Measurements from ENCODE around the gene CRY2. TPM values are rescaled to one million over a fixed set of nuclear protein-coding genes. Genes with fewer than 3 reads are reported as not detected.

CRY2 gene
- total RNA-seq, 4 donors from 2014 or later, result 5.6 to 21.0 (median 13.4) TPM

GRCh38 chr11:45879803-45880686, 32.8 kb downstream of the CRY2 start:
- WGBS, 2 donors, result 71 to 74% methylated on average over 6 to 7 of the region's 7 CpGs
- Histone ChIP-seq H3K27ac (no peak overlapping the region), H3K9me3 (no peaks in the 10 kb centered on the region), H3K36me3 (peaks cover 0 to 77% (median 28%) of the 10 kb centered on the region in 3 donors), H3K4me3 (no peak overlapping the region), H3K4me1 (peaks cover 0 to 2% (median 0%) of the 10 kb centered on the region in 3 donors), H3K27me3 (no peaks in the 10 kb centered on the region)
- DNase-seq, result no peak
- intact Hi-C loops (cut with DNase I), result no loop called here
- TF ChIP-seq POLR2A (IDR thresholded peaks at IDR 0.05) (no peak), CTCF (IDR thresholded peaks at IDR 0.05) (no peak)

GRCh38 chr11:45880772-45881570, 33.7 kb downstream of the CRY2 start:
- peaks cover 0 to 68% (median 20%) of the 10 kb centered on the region in 3 donors for H3K36me3 ChIP-seq
- H3K27ac ChIP-seq, result no peak overlapping the region
- no peak for DNase-seq
- H3K4me1 ChIP-seq, result peaks cover 3 to 9% (median 5%) of the 10 kb centered on the region in 3 donors
- peaks cover 0 to 5% (median 0%) of the 10 kb centered on the region in 4 donors for H3K27me3 ChIP-seq
- intact Hi-C loops (cut with DNase I), result no loop called here
- 91 to 100% methylated on average over 1 to 8 of the region's 15 CpGs for WGBS, 2 donors
- H3K4me3 ChIP-seq, result no peak overlapping the region
- TF ChIP-seq CTCF (IDR thresholded peaks at IDR 0.05) (no peak), POLR2A (IDR thresholded peaks at IDR 0.05) (no peak)
- H3K9me3 ChIP-seq, result no peaks in the 10 kb centered on the region

- Histone ChIP-seq H3K27ac (no peak overlapping the region), H3K36me3 (peaks cover 0 to 59% (median 20%) of the 10 kb centered on the region in 3 donors), H3K4me1 (peaks cover 6 to 13% (median 9%) of the 10 kb centered on the region in 3 donors), H3K27me3 (peaks cover 0 to 8% (median 0%) of the 10 kb centered on the region in 4 donors), H3K9me3 (no peaks in the 10 kb centered on the region), H3K4me3 (no peak overlapping the region)
- intact Hi-C loops (cut with DNase I), result no loop called here
- no peak for DNase-seq
- TF ChIP-seq CTCF (IDR thresholded peaks at IDR 0.05), result no peak
- WGBS, 2 donors, result 78% methylated on average over 6 of the region's 6 CpGs; no CpG with 5 or more reads in 1 of the 2 donors
Measured at GRCh38 chr11:45881708-45882368, 34.6 kb downstream of the CRY2 start.

- WGBS, 2 donors, result 82 to 88% methylated on average over 8 to 10 of the region's 10 CpGs
Measured at GRCh38 chr11:45884596-45885185, 37.4 kb downstream of the CRY2 start.

More at GRCh38 chr11:45884596-45885185, 37.4 kb downstream of the CRY2 start:
- Histone ChIP-seq H3K4me1 (peaks cover 6 to 13% (median 9%) of the 10 kb centered on the region in 3 donors), H3K9me3 (no peaks in the 10 kb centered on the region), H3K27me3 (peaks cover 0 to 8% (median 0%) of the 10 kb centered on the region in 4 donors), H3K27ac (no peak overlapping the region), H3K36me3 (peaks cover 0 to 32% (median 20%) of the 10 kb centered on the region in 3 donors), H3K4me3 (peak overlapping the region in 2 of 4 donors; percentile 44 to 72)
- intact Hi-C loops (cut with DNase I), result no loop called here
- no peak for TF ChIP-seq POLR2A (IDR thresholded peaks at IDR 0.05)
- no peak for TF ChIP-seq CTCF (IDR thresholded peaks at IDR 0.05)
- DNase-seq, result no peak

All from esophagus squamous epithelium (tissue), 5 donors.